Neural progenitor cell (in vitro differentiated cells): Measurements from ENCODE around the gene SMIM43. TPM values are rescaled to one million over a fixed set of nuclear protein-coding genes. Genes with fewer than 3 reads are reported as not detected.

ENCODE experiments used
- DNase-seq: peaks from one replicate; pipeline ENCODE4 v3.0.0-alpha.2; 2016; ENCODE audit warnings: low spot score
- H2AFZ ChIP-seq: fragments of 200-600 bp; sonication (generic); replicated peaks from 2 replicates; pipeline ENCODE4 v1.6.1; 2016; ENCODE audit warnings: antibody characterized with exemption
- H3F3A ChIP-seq: fragments of 200-600 bp; sonication (generic); 2 replicates; pipeline ENCODE4 v1.6.1; 2016; ENCODE audit warnings: antibody characterized with exemption, low read depth
- H3K27ac ChIP-seq: fragments of 200-600 bp; sonication (generic); 2 replicates; pipeline ENCODE4 v1.5.1; 2016; ENCODE audit warnings: mild to moderate bottlenecking
- H3K27me3 ChIP-seq: fragments of 200-600 bp; sonication (generic); 2 replicates; pipeline ENCODE4 v1.6.1; 2016; ENCODE audit warnings: mild to moderate bottlenecking, moderate library complexity
- H3K36me3 ChIP-seq: fragments of 200-600 bp; sonication (generic); 2 replicates; pipeline ENCODE4 v1.5.1; 2016
- H3K4me1 ChIP-seq: fragments of 200-600 bp; sonication (generic); 2 replicates; pipeline ENCODE4 v1.6.1; 2016; ENCODE audit warnings: mixed run types
- H3K4me2 ChIP-seq: fragments of 200-600 bp; sonication (generic); 2 replicates; pipeline ENCODE4 v1.6.1; 2016
- H3K4me3 ChIP-seq: fragments of 200-600 bp; sonication (generic); 2 replicates; pipeline ENCODE4 v1.5.1; 2016
- H3K79me2 ChIP-seq: fragments of 200-600 bp; sonication (generic); 2 replicates; pipeline ENCODE4 v1.6.1; 2016; ENCODE audit warnings: low read depth
- H3K9ac ChIP-seq: fragments of 200-600 bp; sonication (generic); 2 replicates; pipeline ENCODE4 v1.6.1; 2016
- H3K9me3 ChIP-seq: fragments of 200-600 bp; sonication (generic); 2 replicates; pipeline ENCODE4 v1.5.1; 2016; ENCODE audit warnings: low read depth
- H4K20me1 ChIP-seq: fragments of 200-600 bp; sonication (generic); 2 replicates; pipeline ENCODE4 v1.6.1; 2016; ENCODE audit warnings: low read depth
- H3K27ac Mint-ChIP-seq: 3 replicates; pipeline ENCODE4 v1.8.0; 2021; ENCODE audit warnings: mixed read lengths
- H3K27me3 Mint-ChIP-seq: 2 replicates; pipeline ENCODE4 v1.8.0; 2022; ENCODE audit warnings: low read depth, mild to moderate bottlenecking, inconsistent platforms, moderate library complexity, mixed read lengths; ENCODE audit not compliant: insufficient read depth
- H3K36me3 Mint-ChIP-seq: 3 replicates; pipeline ENCODE4 v1.8.0; 2021; ENCODE audit warnings: mixed read lengths
- H3K4me1 Mint-ChIP-seq: 3 replicates; pipeline ENCODE4 v1.8.0; 2021; ENCODE audit warnings: mixed read lengths
- H3K4me3 Mint-ChIP-seq: 3 replicates; pipeline ENCODE4 v1.8.0; 2021; ENCODE audit warnings: mild to moderate bottlenecking, moderate library complexity, mixed read lengths
- H3K9me3 Mint-ChIP-seq: 3 replicates; pipeline ENCODE4 v1.8.0; 2020; ENCODE audit warnings: mixed read lengths
- EZH2 ChIP-seq: fragments of 200-600 bp; sonication (generic); IDR thresholded peaks from 2 replicates; pipeline ENCODE4 v1.6.1; 2017; ENCODE audit warnings: antibody characterized with exemption, mild to moderate bottlenecking, moderate library complexity
- EZH2phosphoT487 ChIP-seq: fragments of 200-600 bp; sonication (generic); IDR thresholded peaks from 2 replicates; pipeline ENCODE4 v1.6.1; 2017; ENCODE audit warnings: antibody characterized with exemption
- total RNA-seq: library from RNA; depleted of rRNA; stranded (reverse); fragments of >200 nt; gene quantifications from 2 replicates; pipeline ENCODE4 v1.2.3, GENCODE V29; 2015; ENCODE audit warnings: low replicate concordance
- TF ChIP-seq, protein P1 (sequence below): fragments of 200-600 bp; sonication (generic); IDR thresholded peaks from 2 replicates; pipeline ENCODE4 v1.5.1; 2017; ENCODE audit warnings: antibody characterized with exemption, mild to moderate bottlenecking

The SMIM43 gene
- total RNA-seq, 1 donor from 2014 or later, result not detected

DNA sequence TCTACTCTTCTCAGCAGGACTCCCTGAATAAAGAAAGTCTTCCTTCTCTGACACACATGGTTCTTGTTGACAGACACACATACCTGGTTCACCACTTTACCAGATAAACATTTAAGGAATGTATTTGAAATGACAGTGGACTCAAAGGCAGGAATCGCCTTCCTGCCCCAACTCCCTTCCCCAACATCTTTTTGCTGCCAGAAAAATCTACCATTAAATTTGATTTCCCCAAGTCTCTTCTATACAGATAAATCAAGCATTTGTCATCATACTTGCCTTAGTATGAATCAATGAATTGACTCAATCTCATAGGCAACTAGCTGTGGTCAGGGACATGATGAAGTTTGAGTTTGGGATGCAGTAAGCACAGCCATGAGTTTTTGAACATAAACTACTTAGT is 44.9 kb downstream of the SMIM43 start:
- Mint-ChIP-seq H3K9me3 (no peaks in the 10 kb centered on the region), H3K4me3 (no peak overlapping the region), H3K27me3 (no peaks in the 10 kb centered on the region), H3K27ac (no peak overlapping the region), H3K4me1 (no peaks in the 10 kb centered on the region), H3K36me3 (no peaks in the 10 kb centered on the region)
- Histone ChIP-seq H4K20me1 (no peaks in the 10 kb centered on the region), H3K9me3 (no peaks in the 10 kb centered on the region), H3K27ac (no peak overlapping the region), H3K79me2 (no peaks in the 10 kb centered on the region), H3K27me3 (no peaks in the 10 kb centered on the region), H3K36me3 (no peaks in the 10 kb centered on the region), H3K4me2 (no peak overlapping the region), H3K4me3 (no peak overlapping the region), H3K4me1 (no peaks in the 10 kb centered on the region), H3K9ac (no peak overlapping the region), H3F3A (no peaks in the 10 kb centered on the region), H2AFZ (no peak overlapping the region)
- TF ChIP-seq, protein P1, sequence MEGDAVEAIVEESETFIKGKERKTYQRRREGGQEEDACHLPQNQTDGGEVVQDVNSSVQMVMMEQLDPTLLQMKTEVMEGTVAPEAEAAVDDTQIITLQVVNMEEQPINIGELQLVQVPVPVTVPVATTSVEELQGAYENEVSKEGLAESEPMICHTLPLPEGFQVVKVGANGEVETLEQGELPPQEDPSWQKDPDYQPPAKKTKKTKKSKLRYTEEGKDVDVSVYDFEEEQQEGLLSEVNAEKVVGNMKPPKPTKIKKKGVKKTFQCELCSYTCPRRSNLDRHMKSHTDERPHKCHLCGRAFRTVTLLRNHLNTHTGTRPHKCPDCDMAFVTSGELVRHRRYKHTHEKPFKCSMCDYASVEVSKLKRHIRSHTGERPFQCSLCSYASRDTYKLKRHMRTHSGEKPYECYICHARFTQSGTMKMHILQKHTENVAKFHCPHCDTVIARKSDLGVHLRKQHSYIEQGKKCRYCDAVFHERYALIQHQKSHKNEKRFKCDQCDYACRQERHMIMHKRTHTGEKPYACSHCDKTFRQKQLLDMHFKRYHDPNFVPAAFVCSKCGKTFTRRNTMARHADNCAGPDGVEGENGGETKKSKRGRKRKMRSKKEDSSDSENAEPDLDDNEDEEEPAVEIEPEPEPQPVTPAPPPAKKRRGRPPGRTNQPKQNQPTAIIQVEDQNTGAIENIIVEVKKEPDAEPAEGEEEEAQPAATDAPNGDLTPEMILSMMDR, result no peak
- TF ChIP-seq EZH2phosphoT487 (no peak), EZH2 (no peak)
- no peak for DNase-seq

DNA sequence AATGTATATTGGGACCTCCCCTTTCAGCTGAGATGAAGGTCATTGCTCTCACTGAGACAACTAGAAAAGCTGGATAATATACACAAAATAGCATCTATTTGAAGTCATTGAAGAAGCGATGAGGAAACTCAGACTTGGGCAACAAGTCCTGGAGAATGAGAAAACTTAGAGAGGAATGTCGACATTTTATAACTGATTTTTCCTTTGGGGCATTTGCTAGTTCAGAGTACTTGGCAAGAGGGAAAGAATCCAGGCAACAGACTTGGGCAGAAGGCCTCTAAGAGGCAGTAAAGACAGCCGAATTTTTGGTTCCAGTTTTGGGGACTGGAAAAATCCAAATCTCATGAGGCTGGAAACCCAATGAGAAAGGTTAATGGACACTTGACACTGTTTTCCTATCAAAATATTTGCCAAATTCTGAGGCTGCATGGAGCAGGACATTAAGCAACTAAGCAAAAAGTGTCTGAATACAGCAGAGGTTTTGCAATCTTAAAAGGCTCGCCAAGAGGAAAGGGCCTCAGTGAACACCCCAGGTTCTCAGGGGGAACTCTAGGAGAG is 47.2 kb downstream of the SMIM43 start:
- Histone ChIP-seq H4K20me1 (no peaks in the 10 kb centered on the region), H3K36me3 (no peaks in the 10 kb centered on the region), H3K9me3 (no peaks in the 10 kb centered on the region), H3F3A (peaks cover 3% of the 10 kb centered on the region), H3K27ac (no peak overlapping the region), H3K4me1 (no peaks in the 10 kb centered on the region), H3K27me3 (no peaks in the 10 kb centered on the region), H3K4me2 (no peak overlapping the region), H3K79me2 (no peaks in the 10 kb centered on the region), H3K9ac (no peak overlapping the region), H2AFZ (no peak overlapping the region), H3K4me3 (no peak overlapping the region)
- no peak for DNase-seq
- TF ChIP-seq, protein P1, result no peak
- TF ChIP-seq EZH2, result no peak
- TF ChIP-seq EZH2phosphoT487, result no peak
- no peaks in the 10 kb centered on the region for H3K9me3 Mint-ChIP-seq
- no peaks in the 10 kb centered on the region for H3K27me3 Mint-ChIP-seq
- H3K4me1 Mint-ChIP-seq, result peaks cover 2% of the 10 kb centered on the region
- no peak overlapping the region for H3K27ac Mint-ChIP-seq
- no peaks in the 10 kb centered on the region for H3K36me3 Mint-ChIP-seq
- H3K4me3 Mint-ChIP-seq, result no peak overlapping the region

DNA sequence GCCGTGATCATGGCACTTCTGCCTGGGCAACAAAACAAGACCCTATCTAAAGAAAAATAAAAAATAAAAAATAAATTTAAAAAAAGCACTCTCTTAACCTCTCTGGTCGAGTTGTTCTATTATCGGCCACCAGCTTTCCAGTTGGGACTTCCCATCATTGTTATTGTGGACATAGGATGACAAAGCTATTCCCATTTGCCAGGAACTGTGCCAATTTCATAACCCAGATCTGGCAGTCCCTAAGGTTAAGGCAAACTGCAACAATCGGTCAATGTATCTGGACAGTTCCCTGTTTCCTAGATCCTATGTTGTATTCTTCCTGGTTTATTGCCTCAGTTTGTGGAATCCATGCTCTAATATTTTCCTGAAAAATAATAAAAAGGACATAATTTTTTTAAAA is 50.4 kb downstream of the SMIM43 start:
- H3K4me1 Mint-ChIP-seq, result peaks cover 20% of the 10 kb centered on the region
- peaks cover 2% of the 10 kb centered on the region for H3K9me3 Mint-ChIP-seq
- no peaks in the 10 kb centered on the region for H3K27me3 ChIP-seq
- no peaks in the 10 kb centered on the region for H3K36me3 ChIP-seq
- no peak for TF ChIP-seq EZH2
- TF ChIP-seq, protein P1, result no peak
- TF ChIP-seq EZH2phosphoT487, result no peak
- DNase-seq, result no peak
- H3K4me1 ChIP-seq, result peaks cover 11% of the 10 kb centered on the region
- peaks cover 5% of the 10 kb centered on the region for H3K27me3 Mint-ChIP-seq
- no peaks in the 10 kb centered on the region for H3K36me3 Mint-ChIP-seq
- no peak overlapping the region for H3K9ac ChIP-seq
- no peak overlapping the region for H3K4me3 Mint-ChIP-seq
- H3K9me3 ChIP-seq, result no peaks in the 10 kb centered on the region
- no peak overlapping the region for H3K27ac Mint-ChIP-seq
- H2AFZ ChIP-seq, result no peak overlapping the region
- no peak overlapping the region for H3K27ac ChIP-seq
- H3K4me3 ChIP-seq, result no peak overlapping the region
- H3K4me2 ChIP-seq, result no peak overlapping the region
- no peaks in the 10 kb centered on the region for H3K79me2 ChIP-seq
- H4K20me1 ChIP-seq, result no peaks in the 10 kb centered on the region
- peaks cover 20% of the 10 kb centered on the region for H3F3A ChIP-seq
